IPS-18c (cell line): ENCODE data around the gene CIDEB.

Source experiments
- H3K4me3 ChIP-seq: 2 replicates; pipeline ENCODE4 v1.7.0; 2013; ENCODE audit warnings: low read depth, mild to moderate bottlenecking, low read length, moderate library complexity; ENCODE audit not compliant: insufficient read depth
- H3K9me3 ChIP-seq: one replicate; pipeline ENCODE4 v1.6.1; 2013; ENCODE audit warnings: mild to moderate bottlenecking, low read length, moderate library complexity; ENCODE audit not compliant: control insufficient read depth, insufficient read depth

Gene CIDEB

GRCh38 chr14:24281636-24282035 is 26.1 kb downstream of the CIDEB start:
- H3K4me3 ChIP-seq, result no peak overlapping the region
- H3K9me3 ChIP-seq, result no peaks in the 10 kb centered on the region

GRCh38 chr14:24280797-24281460 is 26.8 kb downstream of the CIDEB start:
- Histone ChIP-seq H3K9me3 (no peaks in the 10 kb centered on the region), H3K4me3 (no peak overlapping the region)

DNA sequence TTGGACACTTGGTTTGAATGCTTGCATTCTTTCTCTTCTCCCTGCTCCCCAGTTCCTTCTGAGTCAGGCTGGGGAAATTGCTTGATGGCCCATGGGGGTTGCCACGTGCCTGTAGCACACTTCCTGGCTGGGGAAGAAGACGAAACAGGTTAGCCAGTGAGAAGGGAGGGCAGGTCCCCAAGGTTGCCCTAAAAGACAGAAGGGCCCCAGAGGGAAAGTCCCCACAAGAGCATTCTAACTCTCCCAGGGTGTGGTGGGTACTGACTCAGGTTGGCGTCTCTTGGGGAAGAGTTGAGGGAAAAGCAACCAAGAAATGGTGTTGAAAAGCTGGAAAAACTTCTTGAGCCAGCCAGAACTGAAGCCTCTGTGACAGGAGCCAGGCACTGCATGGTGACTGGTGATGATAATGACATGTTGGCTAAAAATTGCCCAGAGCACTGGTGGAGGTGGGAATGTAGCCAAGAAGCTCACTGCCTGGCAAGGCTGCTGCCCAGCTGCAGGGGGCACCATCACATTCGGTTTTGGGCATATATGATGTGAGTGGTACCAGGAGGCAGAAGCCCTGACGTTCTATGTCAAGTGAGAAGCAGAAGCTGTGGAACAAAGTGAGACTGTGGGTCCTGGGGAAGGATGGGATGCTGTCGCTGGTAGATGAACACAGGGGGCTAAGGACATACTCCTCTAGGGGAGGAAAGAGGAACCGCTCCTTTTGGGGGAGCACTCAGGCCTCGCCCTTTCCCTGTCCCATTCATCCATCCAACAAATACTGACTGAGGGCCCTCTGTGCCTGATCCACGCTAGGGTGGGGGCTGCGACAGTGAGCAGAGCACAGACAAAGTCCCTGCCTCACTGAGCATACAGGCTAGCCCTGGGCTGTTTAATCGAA is 28.2 kb downstream of the CIDEB start:
- no peak overlapping the region for H3K4me3 ChIP-seq
- no peaks in the 10 kb centered on the region for H3K9me3 ChIP-seq

DNA sequence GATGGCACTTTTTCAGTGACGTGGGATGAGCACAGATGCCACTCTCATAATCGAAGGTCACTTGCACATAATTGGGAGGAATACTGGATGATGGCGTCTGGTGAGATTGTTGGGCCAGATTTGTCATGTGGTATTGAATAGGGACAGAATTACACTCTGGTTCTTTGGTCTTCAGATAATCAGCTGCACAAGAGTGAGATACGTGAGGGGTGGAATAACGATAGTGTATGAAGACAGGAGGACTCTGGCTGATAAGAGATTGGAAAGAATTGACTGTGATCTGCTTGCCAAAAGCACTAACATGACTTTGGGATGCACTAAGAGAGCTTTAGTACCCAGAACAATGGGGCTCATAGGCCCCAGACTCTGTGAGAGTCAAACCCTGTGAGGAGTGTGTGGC is 29.4 kb downstream of the CIDEB start:
- H3K4me3 ChIP-seq, result no peak overlapping the region

GRCh38 chr14:24277606-24278321 is 30.0 kb downstream of the CIDEB start:
- Histone ChIP-seq H3K9me3 (no peaks in the 10 kb centered on the region), H3K4me3 (no peak overlapping the region)

More for the DNA sequence above, 29.4 kb downstream of the CIDEB start:
- H3K9me3 ChIP-seq, result no peaks in the 10 kb centered on the region

DNA sequence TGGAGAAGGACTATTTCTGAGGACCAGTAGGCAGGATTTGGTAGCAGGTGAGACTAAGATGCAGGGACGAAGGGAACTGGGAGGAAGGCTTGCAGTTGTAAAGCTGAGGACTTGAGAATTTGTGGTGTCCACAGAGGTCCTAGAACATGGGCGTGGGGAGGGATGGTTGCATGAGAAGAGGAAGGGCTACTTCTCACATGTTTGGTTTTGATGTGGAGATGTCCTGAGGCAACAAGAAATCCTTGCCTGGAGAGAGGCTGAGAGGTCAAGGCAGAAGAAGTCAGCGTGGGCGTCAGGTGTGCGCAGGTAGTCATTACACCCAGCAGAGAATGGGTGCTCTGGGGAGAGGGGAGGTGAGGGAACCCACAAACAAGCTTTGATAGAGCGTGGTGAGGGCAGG is 30.7 kb downstream of the CIDEB start:
- no peaks in the 10 kb centered on the region for H3K9me3 ChIP-seq
- H3K4me3 ChIP-seq, result no peak overlapping the region

- Histone ChIP-seq H3K9me3 (no peaks in the 10 kb centered on the region), H3K4me3 (no peak overlapping the region)
Observed at GRCh38 chr14:24274101-24274543, 33.7 kb downstream of the CIDEB start.

DNA sequence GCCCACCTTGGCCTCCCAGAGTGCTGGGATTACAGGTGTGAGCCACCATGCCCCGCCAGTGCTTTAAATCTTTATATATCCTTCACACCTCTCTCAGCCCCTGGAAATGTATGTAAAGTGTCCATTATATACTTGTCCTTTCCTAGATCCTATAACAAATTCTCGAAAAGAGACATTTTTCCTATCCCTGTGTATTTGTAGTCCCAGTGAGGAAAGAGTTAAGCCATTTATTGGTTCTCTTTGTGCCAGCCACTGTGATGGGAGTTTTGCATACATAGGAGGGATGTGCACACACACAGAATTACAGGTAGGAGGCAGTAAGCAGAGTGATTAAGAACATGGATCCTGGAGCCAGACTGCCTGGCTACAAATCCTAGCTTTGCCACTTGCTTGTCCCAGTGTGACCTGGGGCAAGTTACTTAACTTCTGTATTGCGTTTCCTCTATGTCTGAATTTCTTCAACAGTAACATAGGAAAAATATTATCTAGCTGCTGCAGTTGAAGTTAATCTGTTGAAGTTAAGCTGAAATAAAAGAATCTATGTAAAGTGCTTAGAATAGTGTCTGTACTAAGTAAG is 34.3 kb downstream of the CIDEB start:
- Histone ChIP-seq H3K9me3 (no peaks in the 10 kb centered on the region), H3K4me3 (no peak overlapping the region)

DNA sequence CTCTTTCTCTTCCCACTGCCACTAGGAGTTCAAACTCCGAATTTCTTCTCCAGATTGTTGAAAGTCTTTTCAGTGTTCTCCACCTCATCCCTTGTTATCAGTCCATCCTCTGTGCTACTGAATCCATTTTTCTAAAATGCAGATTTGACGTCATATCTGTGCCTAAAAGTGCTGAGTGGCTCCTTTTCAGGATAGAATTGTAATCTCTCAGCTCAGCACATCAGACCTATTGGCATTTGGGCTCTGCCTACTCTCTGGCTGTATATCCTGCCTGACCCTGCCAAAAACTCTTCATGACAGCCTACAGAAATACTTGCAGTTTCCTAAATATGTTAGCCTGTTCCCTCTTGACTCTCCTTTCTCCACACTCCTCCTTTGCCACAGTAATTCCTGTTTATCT is 35.3 kb downstream of the CIDEB start:
- H3K9me3 ChIP-seq, result no peaks in the 10 kb centered on the region
- no peak overlapping the region for H3K4me3 ChIP-seq

- Histone ChIP-seq H3K9me3 (no peaks in the 10 kb centered on the region), H3K4me3 (peak overlapping the region; percentile 70)
Observed at GRCh38 chr14:24271834-24272263, 35.9 kb downstream of the CIDEB start.

GRCh38 chr14:24271134-24271833 is 36.5 kb downstream of the CIDEB start, which contains the start of gene RABGGTA:
RABGGTA (minus strand) TSS chr14:24271597; CDS start chr14:24271115, 482 bp downstream.
- Histone ChIP-seq H3K4me3 (peak within 1 kb of the TSS; percentile 70), H3K9me3 (no peaks in the 10 kb centered on the region)

DNA sequence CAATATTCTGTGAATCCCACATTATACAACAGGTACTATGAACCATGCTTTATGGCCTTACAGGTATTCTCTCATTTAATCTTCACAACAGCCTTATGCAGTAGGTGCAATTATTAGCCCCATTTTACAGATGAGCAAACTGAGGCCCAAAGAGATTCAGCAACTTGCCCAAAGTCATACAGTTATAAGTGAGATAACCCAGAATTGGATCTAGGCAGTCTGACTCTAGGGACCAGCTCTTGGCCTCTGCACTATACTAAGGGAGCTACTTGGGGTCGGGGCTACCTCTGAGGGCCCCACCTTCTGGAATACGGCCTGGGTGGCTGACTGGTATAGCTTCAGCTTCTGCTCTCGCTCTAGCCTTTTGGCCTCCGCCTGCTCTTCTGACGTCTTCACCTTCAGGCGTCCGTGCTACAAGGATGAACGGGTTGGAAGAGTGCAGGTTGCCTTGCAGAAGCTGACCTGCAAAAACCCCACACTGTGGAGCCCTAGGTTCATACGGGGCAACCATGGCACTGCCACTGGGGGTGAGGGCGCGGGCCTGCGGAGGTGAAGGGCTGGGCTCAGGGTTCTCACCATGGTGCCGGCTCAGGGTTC is 37.1 kb downstream of the CIDEB start:
- Histone ChIP-seq H3K9me3 (no peaks in the 10 kb centered on the region), H3K4me3 (peak overlapping the region; percentile 70)

DNA sequence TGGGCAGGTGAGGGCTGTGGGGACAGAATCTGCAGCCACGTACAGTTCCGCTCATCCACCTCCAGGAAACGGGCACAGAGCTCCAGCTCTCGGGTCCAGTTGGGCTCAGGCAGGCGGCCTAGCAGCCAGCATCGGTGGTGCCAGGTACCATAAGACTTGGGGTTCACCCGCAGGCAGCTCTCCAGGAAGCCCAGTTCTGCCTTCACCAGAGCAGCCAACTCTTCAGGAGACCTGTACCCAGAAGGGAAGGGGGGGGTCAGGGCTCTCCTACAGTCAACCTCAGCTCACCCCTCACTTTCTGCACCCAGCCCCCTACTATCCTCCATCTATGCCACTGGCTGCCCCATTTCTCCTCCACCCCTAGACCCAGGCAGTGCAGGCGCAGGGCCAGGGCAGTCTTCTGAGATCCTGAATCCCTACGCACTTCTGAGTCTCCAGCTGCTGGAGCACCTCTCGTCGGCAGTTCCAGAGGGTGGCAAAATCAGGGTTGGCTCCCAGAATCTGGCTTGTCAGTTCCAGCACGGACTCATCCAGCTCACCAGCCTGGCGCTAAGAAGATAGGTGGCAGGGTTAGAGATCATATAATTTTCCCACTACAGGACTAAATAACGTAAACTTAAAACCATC is 37.8 kb downstream of the CIDEB start:
- H3K4me3 ChIP-seq, result no peak overlapping the region

DNA sequence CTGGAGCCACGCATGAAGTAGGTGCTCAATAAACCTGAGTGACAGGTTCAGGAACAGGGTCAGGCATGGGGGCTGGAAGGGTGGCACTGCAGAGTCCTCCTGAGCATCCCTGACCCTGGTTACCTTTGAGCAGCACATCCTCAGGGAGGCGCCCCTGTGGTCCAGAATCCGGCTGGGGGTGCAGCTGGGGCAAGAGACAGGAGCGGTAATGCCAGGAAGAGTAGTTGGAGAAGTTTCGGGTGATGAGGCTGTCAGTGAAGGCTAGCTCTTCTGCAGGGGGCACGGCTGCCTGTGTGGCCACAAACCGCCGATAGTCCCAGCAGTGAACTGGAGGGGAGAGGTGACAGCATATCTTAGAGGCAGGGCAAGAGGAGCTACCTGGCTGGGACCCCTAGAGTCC is 38.4 kb downstream of the CIDEB start:
- Histone ChIP-seq H3K4me3 (no peak overlapping the region), H3K9me3 (no peaks in the 10 kb centered on the region)

More for the DNA sequence above, 37.8 kb downstream of the CIDEB start:
- H3K9me3 ChIP-seq, result no peaks in the 10 kb centered on the region

- Histone ChIP-seq H3K4me3 (no peak overlapping the region), H3K9me3 (no peaks in the 10 kb centered on the region)
Observed at GRCh38 chr14:24268225-24268624, 39.6 kb downstream of the CIDEB start.

GRCh38 chr14:24267516-24267915 is 40.3 kb downstream of the CIDEB start:
- Histone ChIP-seq H3K9me3 (no peaks in the 10 kb centered on the region), H3K4me3 (no peak overlapping the region)
